ENCODE results near the gene DDAH1. TPM values are rescaled to one million over a fixed set of nuclear protein-coding genes. Genes with fewer than 3 reads are reported as not detected.

The DDAH1 gene
- polyA plus RNA-seq, 5 donors: 74.1 to 103 (median 94.3) TPM

DNA sequence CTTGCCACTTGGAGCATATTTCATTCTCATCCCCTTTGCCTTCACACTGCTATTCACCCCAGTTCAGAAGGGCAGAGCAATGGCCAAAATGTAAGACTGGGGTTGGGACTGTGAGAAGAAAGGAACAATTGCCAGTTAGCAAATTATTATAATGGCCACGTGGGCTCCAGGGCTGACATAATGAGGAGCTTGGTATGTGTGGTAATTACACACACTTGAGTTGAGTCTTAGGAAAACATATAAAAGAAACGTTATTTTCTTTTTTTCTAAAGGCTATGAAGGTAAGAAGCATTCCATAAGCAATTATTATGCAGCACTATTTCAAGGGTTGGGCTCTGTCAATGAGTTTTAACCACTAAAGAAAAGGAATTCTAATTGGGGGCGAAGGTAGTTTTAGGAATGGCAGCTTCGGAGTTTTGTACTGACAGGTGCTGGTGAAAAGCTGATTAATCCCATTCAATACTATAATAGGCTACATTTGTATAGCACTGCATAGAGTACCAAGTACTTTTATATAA, 156.1 kb downstream of the DDAH1 start:
- DNase-seq: no peak

DNA sequence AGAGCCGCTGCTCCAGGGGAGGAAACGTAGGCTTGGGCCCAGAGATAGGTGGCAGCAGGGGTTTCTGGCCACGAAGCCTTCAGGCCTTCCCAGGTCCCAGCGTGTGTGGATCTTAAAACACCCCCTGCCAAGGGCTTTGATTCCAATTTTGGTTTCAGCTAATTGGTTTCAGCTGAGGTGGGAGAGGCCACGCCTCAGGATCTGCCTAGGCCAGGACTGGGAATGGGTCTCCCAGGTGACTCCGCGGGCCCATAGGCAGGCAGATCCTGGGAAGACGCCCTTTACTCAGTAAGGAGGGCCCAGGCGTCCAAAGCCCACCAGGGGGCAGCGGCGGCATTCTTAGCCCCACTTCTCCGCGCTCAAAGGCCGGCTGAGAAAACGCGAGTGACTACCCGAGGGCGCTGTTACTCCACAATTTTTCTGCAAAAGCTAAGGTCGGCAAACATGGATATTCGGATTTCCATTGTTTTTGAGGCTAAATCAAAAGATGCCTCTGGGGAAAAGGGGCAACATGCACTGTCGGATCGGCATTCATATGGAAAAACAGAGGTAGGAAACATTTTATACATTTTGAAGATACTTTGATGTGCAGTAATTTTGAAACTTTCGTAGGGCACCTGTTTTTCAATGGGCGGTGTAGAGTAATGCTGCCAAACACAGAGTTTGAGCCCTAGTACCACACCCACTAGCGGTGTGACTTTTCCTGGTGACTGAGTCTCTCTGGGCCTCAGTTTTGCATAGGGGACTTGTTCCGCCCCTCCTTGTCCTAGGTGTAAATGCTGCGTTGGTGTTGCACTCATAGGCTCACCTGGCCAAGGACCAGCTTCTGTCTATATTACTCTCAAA, 156.7 kb downstream of the DDAH1 start:
- peak; percentile 82 to 88 for DNase-seq

DNA sequence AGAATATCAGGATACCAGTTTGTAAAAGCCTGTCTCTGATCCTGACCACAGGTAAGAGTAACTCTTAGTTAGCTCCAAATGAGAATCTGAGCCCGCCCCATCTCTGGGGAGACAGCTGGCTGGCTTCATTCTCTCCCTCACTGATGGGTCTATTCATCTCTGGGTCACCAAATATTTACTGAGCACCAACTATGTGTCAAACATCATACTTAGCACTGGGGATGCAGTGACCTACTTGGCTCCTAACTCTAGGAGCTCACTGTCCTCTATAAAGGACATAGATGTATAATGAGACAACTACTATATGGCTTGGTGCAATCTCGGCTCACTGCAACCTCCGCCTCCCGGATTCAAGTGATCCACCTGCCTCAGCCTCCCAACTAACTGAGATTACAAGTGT, 158.7 kb downstream of the DDAH1 start:
- DNase-seq: no peak

DNA sequence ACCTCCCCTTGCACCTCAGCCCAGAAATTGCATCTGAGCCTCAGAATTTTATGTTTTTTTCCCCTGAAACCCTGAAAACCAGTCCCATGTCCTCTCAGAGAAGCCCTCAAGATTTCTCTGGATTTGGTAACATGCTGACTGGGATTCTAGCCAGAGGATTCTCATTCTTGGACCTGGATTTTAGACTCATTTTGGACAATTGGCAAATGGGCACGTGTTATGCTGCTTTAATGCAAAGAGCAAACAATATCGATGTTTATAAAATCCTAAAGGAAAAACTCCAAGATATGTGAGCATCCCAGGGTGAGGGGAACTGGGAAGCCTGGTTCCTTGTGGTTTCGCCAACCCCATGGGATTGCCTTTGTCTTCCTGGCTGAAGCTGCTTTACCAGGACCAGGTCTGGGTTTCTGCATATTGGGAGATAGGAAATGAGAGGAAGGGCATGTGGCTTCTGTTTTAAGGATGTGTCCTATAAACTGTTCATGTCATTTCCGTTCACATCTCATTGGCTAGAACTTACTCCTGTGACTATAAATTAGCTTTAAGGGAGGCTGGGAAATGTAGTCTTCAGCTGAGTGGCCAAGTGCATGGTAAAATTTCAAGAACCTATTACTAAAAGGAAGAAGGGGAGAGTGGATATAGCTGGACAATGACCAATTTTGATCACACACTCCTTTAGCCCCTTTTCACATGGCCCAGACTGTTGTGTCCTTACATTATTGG, 161.4 kb downstream of the DDAH1 start:
- no peak for DNase-seq

DNA sequence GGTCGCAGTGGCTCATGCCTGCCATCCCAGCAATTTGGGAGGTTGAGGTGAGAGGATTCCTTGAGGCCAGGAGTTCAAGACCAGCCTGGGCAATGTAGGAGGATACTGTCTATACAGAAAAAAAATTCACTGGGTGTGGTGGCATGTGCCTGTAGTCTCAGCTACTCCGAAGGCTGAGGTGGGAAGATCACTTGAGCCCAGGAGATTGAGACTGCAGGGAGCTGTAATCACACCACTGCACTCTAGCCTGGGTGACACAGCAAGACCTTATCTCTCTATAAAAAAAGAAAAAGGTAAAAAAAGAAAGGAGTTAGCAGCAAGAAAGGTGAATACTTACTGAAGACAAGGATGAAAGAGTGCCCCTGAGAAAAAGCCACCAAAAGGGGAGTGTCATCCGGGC, 164.8 kb downstream of the DDAH1 start:
- no peak for DNase-seq

DNA sequence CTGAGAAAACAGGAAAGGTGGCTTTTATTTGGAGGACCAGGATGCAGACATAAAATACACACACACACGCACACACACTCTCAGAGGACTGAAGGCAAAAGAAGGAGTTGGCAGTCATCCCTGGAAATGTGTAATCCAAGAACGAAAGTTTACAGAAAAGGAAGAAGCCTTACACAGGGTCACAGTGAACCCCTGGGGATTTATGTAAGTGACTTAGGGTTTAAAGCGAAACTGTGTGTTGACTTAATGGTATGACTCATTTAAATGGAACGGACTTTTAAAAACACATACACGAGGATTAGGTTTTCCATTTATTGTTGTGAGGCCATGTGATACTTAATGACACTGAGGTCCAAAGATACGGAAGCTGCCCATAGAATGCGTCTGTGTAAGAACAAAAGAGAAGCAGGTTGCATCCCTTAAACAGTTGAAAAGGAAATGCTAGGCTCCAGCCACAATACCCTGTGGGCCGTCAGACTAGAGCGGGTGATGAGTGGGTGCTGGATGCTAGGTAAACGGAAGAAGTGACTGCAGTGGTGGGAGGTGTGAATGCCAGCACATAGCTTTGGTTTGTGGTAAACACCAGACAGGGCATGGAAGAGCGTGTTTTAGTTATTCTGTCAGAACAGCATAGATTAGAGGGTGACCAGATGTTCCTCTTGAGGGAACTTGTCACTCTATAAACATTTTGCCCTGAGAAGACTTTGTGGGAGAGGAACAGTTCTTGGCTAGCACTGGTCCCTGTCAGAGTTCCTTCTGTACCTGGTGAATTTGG, 166.9 kb downstream of the DDAH1 start:
- DNase-seq: peak; percentile 87 to 91

DNA sequence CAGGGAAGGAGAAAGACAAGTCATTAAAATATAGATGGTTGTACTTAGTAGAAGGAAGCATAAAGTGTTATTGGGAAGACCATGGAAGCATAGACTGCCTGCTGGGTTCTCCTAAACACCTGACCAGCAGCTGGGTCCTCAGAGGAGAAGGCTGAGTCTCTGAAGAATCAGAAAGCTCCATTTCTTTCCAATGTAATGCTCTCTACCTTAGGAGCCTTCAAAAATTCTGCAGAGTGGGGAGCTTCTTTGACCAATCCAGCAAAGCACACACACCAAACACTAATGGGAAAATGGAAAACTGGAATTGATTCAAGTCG, 167.5 kb downstream of the DDAH1 start:
- DNase-seq: no peak

DNA sequence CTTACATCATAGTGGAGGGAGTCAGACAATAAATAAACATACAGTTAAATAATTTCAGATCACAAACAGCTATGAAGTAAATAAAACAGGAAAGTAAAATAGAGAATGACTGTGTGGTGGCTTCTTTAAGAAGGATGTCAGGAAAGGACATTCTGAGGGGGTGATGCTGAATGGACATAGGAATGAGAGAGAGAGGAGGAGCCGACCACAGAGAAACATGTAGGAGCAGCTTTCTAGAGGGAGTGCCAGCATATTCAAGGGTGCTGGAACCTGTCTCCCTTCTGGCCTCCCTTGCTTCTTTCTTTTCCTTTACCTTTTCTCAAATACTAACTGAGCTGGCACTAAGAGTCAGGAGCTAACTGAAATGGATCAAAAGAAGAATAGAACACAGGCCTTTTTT, 168.0 kb downstream of the DDAH1 start:
- no peak for DNase-seq

DNA sequence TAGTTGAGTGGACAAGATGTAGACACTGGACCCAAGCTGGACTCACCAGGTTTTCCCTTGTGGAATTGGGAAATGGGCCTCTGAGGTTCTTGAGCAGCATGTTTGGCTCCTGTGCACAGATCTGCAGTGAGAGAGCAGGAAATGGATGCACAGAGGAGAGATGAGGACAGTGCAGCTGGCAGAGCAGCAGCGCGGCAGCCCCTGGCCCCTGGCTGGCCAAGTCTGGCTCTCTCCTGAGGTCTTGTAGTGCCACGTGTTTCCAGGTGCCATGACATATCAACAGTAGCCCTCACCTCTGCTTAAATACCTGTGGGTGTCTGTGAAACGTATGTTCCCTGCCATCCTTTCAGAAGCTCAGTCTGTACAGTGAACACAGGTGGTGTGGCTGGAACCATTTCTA, 169.3 kb downstream of the DDAH1 start:
- no peak for DNase-seq

DNA sequence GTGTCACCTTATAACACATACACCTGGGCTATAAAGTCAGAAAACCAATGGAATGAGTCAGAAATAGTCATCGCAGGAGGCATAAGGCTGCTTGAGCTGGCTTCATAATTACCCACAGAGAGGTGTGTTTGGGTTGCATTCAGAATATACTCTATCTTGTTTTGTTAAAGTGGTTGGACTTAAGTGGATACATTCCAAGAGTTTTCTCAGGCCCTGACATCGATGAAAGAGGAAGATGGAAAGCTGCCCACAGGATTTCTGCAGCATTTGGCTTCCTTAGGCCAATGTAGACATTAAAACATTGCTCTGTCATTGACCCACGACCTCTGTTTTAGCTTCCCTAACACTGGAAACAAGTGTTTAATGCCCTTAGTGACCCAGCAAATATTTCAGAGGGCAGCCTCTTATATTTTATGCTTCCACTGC, 169.9 kb downstream of the DDAH1 start:
- DNase-seq: no peak

DNA sequence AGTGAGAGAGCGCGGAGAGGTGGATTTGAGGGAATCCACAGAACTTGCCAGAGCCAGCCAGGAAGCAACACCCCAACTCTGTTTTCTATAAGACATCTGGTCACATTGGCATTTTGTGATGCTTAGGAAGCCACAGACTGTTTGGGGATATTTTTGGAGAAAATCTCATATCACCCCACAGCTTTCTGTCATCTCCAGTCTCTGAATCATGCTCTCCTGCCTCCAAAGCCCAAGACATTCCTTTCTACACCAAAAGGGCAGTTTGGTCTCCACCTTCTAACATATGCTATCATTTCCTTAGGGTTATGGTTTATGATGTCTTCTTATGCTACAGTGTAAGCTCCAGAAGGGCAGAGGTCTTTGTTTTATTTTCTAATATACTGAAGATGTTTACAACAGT, 174.1 kb downstream of the DDAH1 start:
- no peak for DNase-seq

DNA sequence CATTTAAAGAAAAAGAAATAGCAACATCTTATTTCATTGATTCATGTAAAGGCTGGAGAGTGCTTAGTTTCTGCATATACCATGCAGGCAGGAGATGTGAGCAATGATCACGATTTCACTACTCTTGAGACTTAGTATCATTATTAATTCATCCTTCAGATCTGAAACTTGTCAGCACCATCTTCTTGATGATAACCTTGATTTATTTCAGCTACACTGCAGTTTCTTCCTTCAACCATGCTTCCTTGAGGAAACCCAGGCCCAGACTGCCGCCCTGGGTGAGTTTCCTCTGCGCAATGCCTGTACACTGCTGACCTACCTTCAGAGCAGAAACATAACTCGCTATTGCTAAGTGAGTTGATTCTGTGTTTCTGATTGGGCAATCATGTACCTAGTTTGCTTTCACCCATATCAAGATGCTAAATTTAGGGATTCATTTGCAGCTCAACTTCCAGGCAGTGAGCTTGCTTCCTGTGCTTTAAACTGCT, 175.1 kb downstream of the DDAH1 start:
- DNase-seq: no peak

DNA sequence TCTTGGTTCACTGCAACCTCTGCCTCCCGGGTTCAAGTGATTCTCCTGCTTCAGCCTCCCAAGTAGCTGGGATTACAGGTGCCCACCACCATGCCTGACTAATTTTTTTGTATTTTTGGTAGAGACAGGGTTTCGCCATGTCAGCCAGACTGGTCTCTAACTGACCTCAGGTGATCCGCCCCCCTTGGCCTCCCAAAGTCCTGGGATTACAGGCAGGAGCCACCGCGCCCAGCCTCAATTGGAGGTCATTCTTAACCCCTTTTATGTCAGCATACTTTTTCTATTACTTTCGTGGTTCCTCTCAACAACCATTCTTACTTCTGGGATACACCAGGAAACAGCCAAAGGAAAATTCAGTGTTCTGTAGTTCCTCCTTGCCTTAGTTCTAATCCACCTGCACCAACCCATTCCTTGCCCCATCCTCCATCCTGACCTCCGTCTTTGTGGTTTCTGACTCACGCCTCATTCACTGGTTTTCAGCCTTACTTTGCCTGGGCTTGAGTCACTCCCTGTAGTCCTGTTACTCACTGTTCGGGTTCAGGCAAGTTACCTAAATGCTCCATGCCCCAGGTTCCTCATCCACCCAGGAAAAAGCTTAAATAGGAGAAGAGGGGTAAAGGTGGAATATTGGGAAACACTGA, 175.6 kb downstream of the DDAH1 start:
- no peak for DNase-seq

DNA sequence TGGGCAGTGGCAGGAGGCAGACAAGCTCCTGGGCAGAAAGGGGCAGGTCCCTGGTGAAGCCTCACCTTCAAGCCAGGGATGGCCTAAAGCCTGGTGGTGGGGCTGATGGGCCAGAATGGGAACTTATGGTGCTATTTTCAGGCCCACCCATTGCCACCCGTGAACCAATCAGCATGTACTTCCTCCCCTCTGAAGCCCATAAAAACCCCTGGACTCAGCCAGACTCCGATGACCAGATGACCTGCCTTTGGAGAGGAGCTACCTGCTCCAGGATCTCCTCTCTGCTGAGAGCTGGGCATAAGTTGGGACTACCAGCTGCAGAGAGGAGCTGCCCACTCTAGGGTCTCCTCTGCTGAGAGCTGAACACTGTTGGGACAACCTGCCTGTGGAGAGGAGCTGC, 180.8 kb downstream of the DDAH1 start:
- no peak for DNase-seq

DNA sequence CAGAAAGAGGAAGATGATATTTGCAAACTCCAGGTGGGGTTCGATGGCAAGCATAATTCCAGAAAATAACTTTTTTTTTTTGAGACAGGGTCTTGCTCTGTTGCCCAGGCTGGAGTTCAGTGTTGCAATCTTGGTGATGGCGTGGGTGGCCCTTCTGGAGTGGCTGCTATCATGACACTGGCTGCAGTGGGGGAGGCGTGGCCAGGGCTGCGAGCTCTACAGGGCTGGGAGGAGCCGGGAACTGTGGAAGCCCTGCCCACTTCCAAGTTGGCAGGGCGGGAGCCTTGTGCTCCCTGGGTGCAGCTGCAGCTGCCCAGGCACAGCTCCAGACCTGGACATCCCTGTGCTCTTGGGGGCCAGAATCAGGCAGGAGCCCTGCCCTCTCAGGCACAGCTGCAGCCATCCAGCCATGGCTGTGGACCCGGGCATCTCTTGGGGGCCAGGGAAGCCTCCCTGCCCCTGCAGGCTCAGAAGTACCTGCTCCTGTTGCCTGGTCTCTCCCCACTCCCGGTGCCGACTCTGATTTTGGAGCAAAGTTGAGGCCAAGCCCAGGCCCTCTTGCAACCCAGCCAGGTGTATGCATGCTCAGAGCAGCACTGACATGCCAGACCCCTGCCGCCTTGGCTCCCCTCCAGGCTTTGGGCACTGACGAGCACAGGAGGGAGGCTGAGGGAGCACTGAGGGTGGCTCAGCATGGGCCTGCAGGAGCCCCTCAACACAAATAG, 181.3 kb downstream of the DDAH1 start:
- DNase-seq: no peak

DNA sequence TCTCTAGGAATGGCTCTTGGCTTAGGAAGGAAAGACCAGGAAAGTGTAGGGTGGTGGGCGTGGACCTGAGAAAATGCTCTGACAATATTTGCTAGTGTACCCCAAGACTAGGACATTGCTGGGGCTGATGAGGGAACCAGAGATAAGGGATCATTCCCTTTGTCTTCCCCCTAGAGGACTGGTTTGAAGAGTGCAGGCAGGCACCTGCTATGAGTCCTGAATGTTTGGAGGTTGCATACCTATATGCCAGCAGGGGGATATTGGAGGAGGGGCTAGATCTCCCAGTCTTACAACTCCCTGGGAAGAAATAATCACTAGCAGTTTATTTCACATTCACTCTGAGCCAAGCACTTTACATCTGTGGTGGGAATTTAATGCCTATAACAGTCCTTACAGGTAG, 182.5 kb downstream of the DDAH1 start:
- DNase-seq: no peak

DNA sequence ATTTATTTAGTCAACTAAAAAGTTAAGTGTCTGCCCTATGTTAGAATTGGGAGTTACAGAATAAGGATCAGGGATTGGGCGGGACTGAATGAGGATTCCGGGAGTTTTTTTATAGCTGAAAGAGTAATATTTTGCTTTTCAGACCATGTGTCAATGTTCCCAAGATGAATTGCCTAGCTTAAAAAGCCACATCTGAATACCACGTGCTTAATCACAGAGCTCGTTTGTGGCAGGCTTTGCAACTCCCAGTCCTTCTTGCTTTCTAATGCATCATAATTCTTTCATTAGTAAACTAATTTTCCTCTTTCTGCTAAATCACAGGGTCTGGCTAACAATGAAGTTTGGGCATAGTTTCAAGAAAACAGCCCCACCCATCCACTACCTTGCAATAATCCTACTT, 184.3 kb downstream of the DDAH1 start:
- DNase-seq: no peak

DNA sequence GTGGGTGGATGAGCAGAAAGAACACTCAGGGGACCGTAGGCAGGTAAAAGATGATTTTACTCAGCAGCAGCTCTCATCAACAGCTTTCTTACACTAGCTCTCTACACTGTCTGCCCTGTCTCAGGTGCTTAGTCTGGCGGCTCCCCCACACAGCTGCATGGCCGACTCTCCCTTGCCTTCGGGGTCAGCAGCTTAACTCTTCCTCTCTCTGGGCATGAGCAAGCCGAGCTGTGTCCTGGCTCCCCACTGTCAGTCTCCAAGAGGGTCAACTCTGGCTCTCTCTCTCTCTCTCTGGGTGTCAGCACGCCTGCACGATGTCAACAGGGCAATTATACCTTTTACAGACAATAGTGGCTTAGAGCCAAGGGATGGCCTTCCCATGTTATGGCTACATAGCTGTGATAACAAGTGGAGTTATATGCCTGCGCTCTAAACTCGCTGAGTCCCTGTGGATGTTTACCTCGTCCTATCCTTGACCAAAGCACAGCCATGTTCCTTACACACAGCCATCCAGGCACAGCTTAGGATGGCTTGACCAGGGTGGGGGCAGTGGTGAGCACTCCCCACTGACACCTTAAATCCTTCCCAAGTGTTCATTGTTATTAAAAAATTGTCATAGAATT, 185.4 kb downstream of the DDAH1 start:
- no peak for DNase-seq

DNA sequence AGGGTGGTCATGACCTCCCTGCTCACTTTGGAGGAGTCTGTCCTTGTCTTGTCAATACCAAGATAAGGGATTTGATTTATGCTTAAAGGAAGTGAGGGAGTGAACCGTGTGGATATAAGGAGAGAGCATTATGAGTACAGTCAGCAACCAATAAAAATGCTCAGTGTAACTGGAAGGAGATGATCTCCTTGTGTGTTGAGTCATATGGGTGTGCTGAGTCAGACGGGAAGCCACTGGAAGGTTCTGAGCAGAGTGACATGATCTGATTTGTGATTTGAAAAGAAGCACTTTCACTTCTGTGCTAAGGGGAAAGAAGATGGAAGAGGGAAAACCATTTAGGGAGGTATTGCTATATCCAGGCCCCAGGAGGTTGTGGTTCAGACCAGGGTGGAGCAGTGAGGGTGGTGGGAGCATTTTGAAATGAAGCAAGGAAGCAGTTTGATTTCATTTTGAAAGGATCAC, 186.1 kb downstream of the DDAH1 start:
- no peak for DNase-seq

DNA sequence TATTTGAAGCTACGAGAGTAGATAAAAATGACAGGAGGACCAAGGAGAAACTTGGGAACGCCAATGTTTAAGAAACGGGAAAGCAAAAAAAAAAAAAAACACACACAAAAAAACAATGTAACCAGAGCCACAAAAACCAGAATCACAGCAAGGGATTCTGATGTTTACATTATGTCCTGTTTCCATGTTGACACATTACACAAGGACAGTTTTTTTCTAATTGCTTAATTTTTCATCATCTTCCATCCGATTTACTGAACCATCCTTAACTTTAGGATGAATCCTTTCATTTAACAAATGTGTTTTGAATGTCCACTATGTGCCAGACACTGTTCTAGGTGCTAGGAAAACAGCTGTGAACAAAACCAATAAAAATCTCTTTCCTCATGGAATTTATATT, 187.2 kb downstream of the DDAH1 start:
- no peak for DNase-seq

Measured in right lung (tissue), 5 donors.